ENCODE measurements around the gene UCHL3. TPM values are rescaled to one million over a fixed set of nuclear protein-coding genes. Genes with fewer than 3 reads are reported as not detected.

UCHL3 gene
- total and polyA plus RNA-seq, 2 of the 8 experiments (the other 6 are each of a cell fraction or from before 2014, with no cell fraction given) = 33.0 to 61.1 TPM

DNA sequence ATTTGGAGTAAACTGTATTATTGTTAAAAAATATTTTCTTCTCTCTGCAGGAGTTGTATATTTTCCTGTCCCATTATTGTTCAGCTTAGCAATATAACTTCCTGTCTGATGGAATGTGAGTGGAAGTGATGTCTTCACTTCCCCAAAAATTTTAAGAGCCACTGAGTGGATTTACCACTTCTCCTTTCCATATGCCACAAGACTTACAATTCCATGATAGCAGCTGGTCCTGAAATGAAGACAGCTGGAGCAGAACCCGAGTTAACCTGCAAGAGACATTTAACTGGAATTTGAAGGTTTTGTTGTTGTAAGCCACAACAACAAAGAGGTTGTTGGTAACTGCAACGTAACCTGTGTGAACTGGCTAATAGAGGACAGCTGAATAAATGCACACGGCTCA, 44.3 kb upstream of the UCHL3 start:
- ChIA-PET POLR2A (ENCODE audit: partially characterized antibody) (no interaction called here), CTCF (ENCODE audit: partially characterized antibody) (interaction anchor here (2.0 kb wide), 1 partner anchor 8 kb away, joined by 5 read pairs; no protein-coding TSS in a partner anchor)
- H3K23ac ChIP-seq (ENCODE audit: insufficient read length) = no peak overlapping the region
- no peaks in the 10 kb centered on the region; the same call in 1 of the 2 replicates for H3K23me2 ChIP-seq (ENCODE audit: low read depth, low read length)
- no peak overlapping the region for H2BK20ac ChIP-seq (ENCODE audit: low read length)
- no peak overlapping the region for H3K18ac ChIP-seq (ENCODE audit: extremely low read depth, low read length)
- no peaks in the 10 kb centered on the region for H4K20me1 ChIP-seq (replicated peaks in 1 of 2; ENCODE audit: control insufficient read depth in 1 of 2, insufficient read depth in 2 of 2, low read length in 2 of 2)
- no peak overlapping the region for H3K4ac ChIP-seq (replicated peaks; ENCODE audit: insufficient read length, low read depth, low read length)
- no peaks in the 10 kb centered on the region for H3K9me3 ChIP-seq (ENCODE audit: insufficient read depth in 2 of 2, low read depth in 1 of 2, low read length in 1 of 2)
- H4K91ac ChIP-seq (replicated peaks; ENCODE audit: insufficient read length, low read length) = no peak overlapping the region
- no peaks in the 10 kb centered on the region for H3K79me2 ChIP-seq (ENCODE audit: control insufficient read depth in 1 of 2, insufficient read depth in 2 of 2, low read length in 2 of 2)
- no peak overlapping the region for H3K9ac ChIP-seq (replicated peaks in 1 of 4; ENCODE audit: extremely low read depth in 1 of 4, low read depth in 3 of 4, low read length in 3 of 4)
- H3K79me1 ChIP-seq (ENCODE audit: low read depth, low read length) = no peaks in the 10 kb centered on the region
- no peak overlapping the region for H3K4me2 ChIP-seq (ENCODE audit: insufficient read depth in 1 of 2, low read depth in 2 of 2, low read length in 2 of 2)
- no peak overlapping the region for H3K4me3 ChIP-seq (ENCODE audit: extremely low read depth in 1 of 4, insufficient read depth in 2 of 4, low read depth in 3 of 4, low read length in 4 of 4)
- H2BK12ac ChIP-seq (ENCODE audit: low read depth, low read length) = no peak overlapping the region
- no peak overlapping the region for H2AFZ ChIP-seq (ENCODE audit: low read length)
- no peaks in the 10 kb centered on the region for H3K36me3 ChIP-seq (ENCODE audit: control insufficient read depth in 2 of 4, insufficient read depth in 4 of 4, low read length in 3 of 4)
- no peak overlapping the region for H2BK15ac ChIP-seq (ENCODE audit: low read length)
- no peaks in the 10 kb centered on the region for H3K27me3 ChIP-seq (replicated peaks in 1 of 4; ENCODE audit: control insufficient read depth in 3 of 4, extremely low read depth in 1 of 4, insufficient read depth in 3 of 4, low read length in 3 of 4)
- no peak overlapping the region for H3K56ac ChIP-seq (replicated peaks; ENCODE audit: insufficient read length, low read depth, low read length)
- H3K4me1 ChIP-seq (replicated peaks in 1 of 4; ENCODE audit: control insufficient read depth in 3 of 4, insufficient read depth in 4 of 4, low read length in 3 of 4) = no peaks in the 10 kb centered on the region
- no peak overlapping the region for H2BK5ac ChIP-seq (ENCODE audit: low read depth, low read length)
- no peak overlapping the region for H2BK120ac ChIP-seq (replicated peaks; ENCODE audit: low read depth, low read length)
- no peak overlapping the region for H4K8ac ChIP-seq (ENCODE audit: extremely low read depth, insufficient read depth, low read length)
- H3K14ac ChIP-seq (ENCODE audit: insufficient read length) = no peak overlapping the region
- TF ChIP-seq, protein P1, sequence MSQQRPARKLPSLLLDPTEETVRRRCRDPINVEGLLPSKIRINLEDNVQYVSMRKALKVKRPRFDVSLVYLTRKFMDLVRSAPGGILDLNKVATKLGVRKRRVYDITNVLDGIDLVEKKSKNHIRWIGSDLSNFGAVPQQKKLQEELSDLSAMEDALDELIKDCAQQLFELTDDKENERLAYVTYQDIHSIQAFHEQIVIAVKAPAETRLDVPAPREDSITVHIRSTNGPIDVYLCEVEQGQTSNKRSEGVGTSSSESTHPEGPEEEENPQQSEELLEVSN (IDR thresholded peaks at IDR 0.05) = no peak
- TF ChIP-seq POU5F1 (IDR thresholded peaks at IDR 0.05; ENCODE audit: low read depth, low read length) = no peak
- TF ChIP-seq CHD2 (IDR thresholded peaks at IDR 0.05; ENCODE audit: low read length) = no peak
- TF ChIP-seq, protein P2, sequence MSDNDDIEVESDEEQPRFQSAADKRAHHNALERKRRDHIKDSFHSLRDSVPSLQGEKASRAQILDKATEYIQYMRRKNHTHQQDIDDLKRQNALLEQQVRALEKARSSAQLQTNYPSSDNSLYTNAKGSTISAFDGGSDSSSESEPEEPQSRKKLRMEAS (IDR thresholded peaks at IDR 0.05) = no peak
- no peak for TF ChIP-seq CEBPB (IDR thresholded peaks at IDR 0.05; ENCODE audit: low read depth, low read length)
- no peak for TF ChIP-seq KDM4A (IDR thresholded peaks at IDR 0.05; ENCODE audit: low read depth, low read length, severe bottlenecking)
- no peak for TF ChIP-seq GTF2F1 (IDR thresholded peaks at IDR 0.05; ENCODE audit: borderline replicate concordance, low read depth, low read length)
- TF ChIP-seq ZNF274 (IDR thresholded peaks at IDR 0.05; ENCODE audit: borderline replicate concordance, extremely low read depth, low read length) = no peak
- DNase-seq (ENCODE audit: low read depth in 1 of 2, low spot score in 2 of 2) (no peak), FAIRE-seq (no peak)
- no peak overlapping the region for H2AK5ac ChIP-seq (ENCODE audit: low read depth, low read length)
- no peak overlapping the region for H4K5ac ChIP-seq (ENCODE audit: insufficient read length, low read depth, low read length)
- 79% methylated on average over 3 of the region's 3 CpGs; no CpG with 5 or more reads in 1 of the 2 experiments for WGBS, 2 experiments (ENCODE audit: extremely low coverage in 1 of 2, insufficient coverage in 1 of 2, insufficient read length in 1 of 2, insufficient replicate concordance in 2 of 2, low coverage in 1 of 2, low lambda C conversion rate in 2 of 2, missing lambda C conversion rate in 1 of 2)
- H3K27ac ChIP-seq (ENCODE audit: low read depth, low read length) = no peak overlapping the region

Data from H1 (cell line).